ENCODE data around the gene MED29. TPM values are rescaled to one million over a fixed set of nuclear protein-coding genes. Genes with fewer than 3 reads are reported as not detected.

The MED29 gene
- total and polyA plus RNA-seq, 2 of the 13 experiments (the other 11 are each of a cell fraction or from before 2014, with no cell fraction given): 14.0 to 19.7 TPM

- TF ChIP-seq ZBTB40 (IDR thresholded peaks at IDR 0.05) (no peak), ZBTB40 (CRISPR knock-in tag; IDR thresholded peaks at IDR 0.05) (peak; percentile 70; the same call in 1 of the 2 replicates), LCORL (IDR thresholded peaks at IDR 0.05) (no peak), LCORL (CRISPR knock-in tag; IDR thresholded peaks at IDR 0.05) (peak; percentile 76; the same call in 1 of the 2 replicates), TRAFD1 (CRISPR knock-in tag; IDR thresholded peaks at IDR 0.05; ENCODE audit: borderline replicate concordance) (no peak), THYN1 (CRISPR knock-in tag; IDR thresholded peaks at IDR 0.05; ENCODE audit: borderline replicate concordance, low read depth) (no peak), SNAPC5 (CRISPR knock-in tag; IDR thresholded peaks at IDR 0.05; ENCODE audit: borderline replicate concordance) (no peak)
- TF ChIP-seq, protein P1, sequence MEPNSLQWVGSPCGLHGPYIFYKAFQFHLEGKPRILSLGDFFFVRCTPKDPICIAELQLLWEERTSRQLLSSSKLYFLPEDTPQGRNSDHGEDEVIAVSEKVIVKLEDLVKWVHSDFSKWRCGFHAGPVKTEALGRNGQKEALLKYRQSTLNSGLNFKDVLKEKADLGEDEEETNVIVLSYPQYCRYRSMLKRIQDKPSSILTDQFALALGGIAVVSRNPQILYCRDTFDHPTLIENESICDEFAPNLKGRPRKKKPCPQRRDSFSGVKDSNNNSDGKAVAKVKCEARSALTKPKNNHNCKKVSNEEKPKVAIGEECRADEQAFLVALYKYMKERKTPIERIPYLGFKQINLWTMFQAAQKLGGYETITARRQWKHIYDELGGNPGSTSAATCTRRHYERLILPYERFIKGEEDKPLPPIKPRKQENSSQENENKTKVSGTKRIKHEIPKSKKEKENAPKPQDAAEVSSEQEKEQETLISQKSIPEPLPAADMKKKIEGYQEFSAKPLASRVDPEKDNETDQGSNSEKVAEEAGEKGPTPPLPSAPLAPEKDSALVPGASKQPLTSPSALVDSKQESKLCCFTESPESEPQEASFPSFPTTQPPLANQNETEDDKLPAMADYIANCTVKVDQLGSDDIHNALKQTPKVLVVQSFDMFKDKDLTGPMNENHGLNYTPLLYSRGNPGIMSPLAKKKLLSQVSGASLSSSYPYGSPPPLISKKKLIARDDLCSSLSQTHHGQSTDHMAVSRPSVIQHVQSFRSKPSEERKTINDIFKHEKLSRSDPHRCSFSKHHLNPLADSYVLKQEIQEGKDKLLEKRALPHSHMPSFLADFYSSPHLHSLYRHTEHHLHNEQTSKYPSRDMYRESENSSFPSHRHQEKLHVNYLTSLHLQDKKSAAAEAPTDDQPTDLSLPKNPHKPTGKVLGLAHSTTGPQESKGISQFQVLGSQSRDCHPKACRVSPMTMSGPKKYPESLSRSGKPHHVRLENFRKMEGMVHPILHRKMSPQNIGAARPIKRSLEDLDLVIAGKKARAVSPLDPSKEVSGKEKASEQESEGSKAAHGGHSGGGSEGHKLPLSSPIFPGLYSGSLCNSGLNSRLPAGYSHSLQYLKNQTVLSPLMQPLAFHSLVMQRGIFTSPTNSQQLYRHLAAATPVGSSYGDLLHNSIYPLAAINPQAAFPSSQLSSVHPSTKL (CRISPR knock-in tag; IDR thresholded peaks at IDR 0.05): peak; percentile 66
- TF ChIP-seq, protein P2, sequence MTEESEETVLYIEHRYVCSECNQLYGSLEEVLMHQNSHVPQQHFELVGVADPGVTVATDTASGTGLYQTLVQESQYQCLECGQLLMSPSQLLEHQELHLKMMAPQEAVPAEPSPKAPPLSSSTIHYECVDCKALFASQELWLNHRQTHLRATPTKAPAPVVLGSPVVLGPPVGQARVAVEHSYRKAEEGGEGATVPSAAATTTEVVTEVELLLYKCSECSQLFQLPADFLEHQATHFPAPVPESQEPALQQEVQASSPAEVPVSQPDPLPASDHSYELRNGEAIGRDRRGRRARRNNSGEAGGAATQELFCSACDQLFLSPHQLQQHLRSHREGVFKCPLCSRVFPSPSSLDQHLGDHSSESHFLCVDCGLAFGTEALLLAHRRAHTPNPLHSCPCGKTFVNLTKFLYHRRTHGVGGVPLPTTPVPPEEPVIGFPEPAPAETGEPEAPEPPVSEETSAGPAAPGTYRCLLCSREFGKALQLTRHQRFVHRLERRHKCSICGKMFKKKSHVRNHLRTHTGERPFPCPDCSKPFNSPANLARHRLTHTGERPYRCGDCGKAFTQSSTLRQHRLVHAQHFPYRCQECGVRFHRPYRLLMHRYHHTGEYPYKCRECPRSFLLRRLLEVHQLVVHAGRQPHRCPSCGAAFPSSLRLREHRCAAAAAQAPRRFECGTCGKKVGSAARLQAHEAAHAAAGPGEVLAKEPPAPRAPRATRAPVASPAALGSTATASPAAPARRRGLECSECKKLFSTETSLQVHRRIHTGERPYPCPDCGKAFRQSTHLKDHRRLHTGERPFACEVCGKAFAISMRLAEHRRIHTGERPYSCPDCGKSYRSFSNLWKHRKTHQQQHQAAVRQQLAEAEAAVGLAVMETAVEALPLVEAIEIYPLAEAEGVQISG (CRISPR knock-in tag; IDR thresholded peaks at IDR 0.05): peak; percentile 99
These were observed 49.2 kb upstream of the MED29 start, which contains the start of gene SAMD4B (continued) for GRCh38 chr19:39341719-39342604.

All from HepG2 (cell line).